Measurements from ENCODE around the gene IGF1R. TPM values are rescaled to one million over a fixed set of nuclear protein-coding genes. Genes with fewer than 3 reads are reported as not detected.

IGF1R gene
- total and polyA plus RNA-seq, 4 donors = 5.9 to 154 (median 27.6) TPM

DNA sequence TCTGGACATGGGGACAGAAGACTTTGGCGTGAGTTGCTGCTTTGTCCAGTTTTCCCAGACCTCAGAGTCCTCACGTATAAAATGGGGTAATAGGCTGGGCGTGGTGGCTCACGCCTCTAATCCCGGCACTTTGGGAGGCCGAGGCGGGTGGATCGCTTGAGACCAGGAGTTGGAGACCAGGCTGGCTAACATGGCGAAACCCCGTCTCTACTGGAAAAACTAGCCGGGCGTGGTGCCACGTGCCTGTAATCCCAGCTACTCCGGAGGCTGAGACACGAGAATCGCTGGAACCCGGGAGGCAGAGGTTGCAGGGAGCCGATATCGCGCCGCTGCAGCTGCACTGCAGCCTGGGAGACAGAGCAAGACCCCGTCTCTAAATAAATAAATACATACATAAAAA lies 22.7 kb upstream of the IGF1R start:
- Histone ChIP-seq H3K27ac (ENCODE audit: low read depth in 1 of 2, low read length in 1 of 2) (no peak overlapping the region), H3K36me3 (ENCODE audit: control insufficient read depth in 4 of 4, insufficient read depth in 4 of 4, low read length in 4 of 4) (no peaks in the 10 kb centered on the region), H3K4me3 (no peak overlapping the region), H3K27me3 (ENCODE audit: control insufficient read depth in 3 of 3, insufficient read depth in 3 of 3, low read length in 2 of 3) (peaks cover 0 to 29% (median 22%) of the 10 kb centered on the region in 3 donors), H3K9ac (ENCODE audit: insufficient read depth in 1 of 2, low read length in 2 of 2) (no peak overlapping the region), H3K4me1 (ENCODE audit: control insufficient read depth in 5 of 5, insufficient read depth in 5 of 5, low read length in 5 of 5) (no peaks in the 10 kb centered on the region), H3K9me3 (ENCODE audit: control insufficient read depth in 4 of 4, insufficient read depth in 3 of 4, low read length in 3 of 4) (no peaks in the 10 kb centered on the region)
- no peak for ATAC-seq (ENCODE audit: insufficient read depth, low FRiP score)
- WGBS, 2 donors = 94% methylated on average over 22 of the region's 22 CpGs
- DNase-seq = no peak
- TF ChIP-seq, protein P1, sequence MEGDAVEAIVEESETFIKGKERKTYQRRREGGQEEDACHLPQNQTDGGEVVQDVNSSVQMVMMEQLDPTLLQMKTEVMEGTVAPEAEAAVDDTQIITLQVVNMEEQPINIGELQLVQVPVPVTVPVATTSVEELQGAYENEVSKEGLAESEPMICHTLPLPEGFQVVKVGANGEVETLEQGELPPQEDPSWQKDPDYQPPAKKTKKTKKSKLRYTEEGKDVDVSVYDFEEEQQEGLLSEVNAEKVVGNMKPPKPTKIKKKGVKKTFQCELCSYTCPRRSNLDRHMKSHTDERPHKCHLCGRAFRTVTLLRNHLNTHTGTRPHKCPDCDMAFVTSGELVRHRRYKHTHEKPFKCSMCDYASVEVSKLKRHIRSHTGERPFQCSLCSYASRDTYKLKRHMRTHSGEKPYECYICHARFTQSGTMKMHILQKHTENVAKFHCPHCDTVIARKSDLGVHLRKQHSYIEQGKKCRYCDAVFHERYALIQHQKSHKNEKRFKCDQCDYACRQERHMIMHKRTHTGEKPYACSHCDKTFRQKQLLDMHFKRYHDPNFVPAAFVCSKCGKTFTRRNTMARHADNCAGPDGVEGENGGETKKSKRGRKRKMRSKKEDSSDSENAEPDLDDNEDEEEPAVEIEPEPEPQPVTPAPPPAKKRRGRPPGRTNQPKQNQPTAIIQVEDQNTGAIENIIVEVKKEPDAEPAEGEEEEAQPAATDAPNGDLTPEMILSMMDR (IDR thresholded peaks at IDR 0.05; ENCODE audit: control extremely low read depth, extremely low read depth) = no peak

DNA sequence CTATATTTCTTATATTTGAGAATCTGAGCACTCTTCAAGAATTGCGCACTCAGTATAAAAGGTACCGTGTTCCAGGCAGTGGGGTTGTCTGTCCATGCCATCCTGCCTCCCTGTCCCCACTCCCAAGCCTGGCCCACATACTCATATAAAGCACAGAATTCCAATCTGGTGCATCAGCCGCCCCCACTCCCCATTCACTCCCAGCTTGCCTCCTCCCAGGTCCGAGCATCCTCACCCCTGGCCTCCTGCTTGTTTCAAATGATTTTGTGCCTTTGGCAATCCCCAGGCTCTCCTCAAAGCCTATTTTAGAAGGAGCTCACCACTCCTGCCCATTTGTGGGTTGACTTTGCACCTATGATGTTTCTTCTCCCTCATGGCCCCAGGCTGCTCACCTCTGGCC lies 22.2 kb upstream of the IGF1R start:
- ATAC-seq (ENCODE audit: insufficient read depth, low FRiP score) (no peak), DNase-seq (no peak)
- peaks cover 0 to 24% (median 19%) of the 10 kb centered on the region in 3 donors for H3K27me3 ChIP-seq (ENCODE audit: control insufficient read depth in 3 of 3, insufficient read depth in 3 of 3, low read length in 2 of 3)
- no peak overlapping the region for H3K4me3 ChIP-seq
- no peak overlapping the region for H3K9ac ChIP-seq (ENCODE audit: insufficient read depth in 1 of 2, low read length in 2 of 2)
- TF ChIP-seq, protein P1 (IDR thresholded peaks at IDR 0.05; ENCODE audit: control extremely low read depth, extremely low read depth) = no peak
- 77 to 92% methylated on average over 4 of the region's 4 CpGs for WGBS, 2 donors
- no peaks in the 10 kb centered on the region for H3K4me1 ChIP-seq (ENCODE audit: control insufficient read depth in 5 of 5, insufficient read depth in 5 of 5, low read length in 5 of 5)
- H3K9me3 ChIP-seq (ENCODE audit: control insufficient read depth in 4 of 4, insufficient read depth in 3 of 4, low read length in 3 of 4) = no peaks in the 10 kb centered on the region
- H3K36me3 ChIP-seq (ENCODE audit: control insufficient read depth in 4 of 4, insufficient read depth in 4 of 4, low read length in 4 of 4) = no peaks in the 10 kb centered on the region
- no peak overlapping the region for H3K27ac ChIP-seq (ENCODE audit: low read depth in 1 of 2, low read length in 1 of 2)

DNA sequence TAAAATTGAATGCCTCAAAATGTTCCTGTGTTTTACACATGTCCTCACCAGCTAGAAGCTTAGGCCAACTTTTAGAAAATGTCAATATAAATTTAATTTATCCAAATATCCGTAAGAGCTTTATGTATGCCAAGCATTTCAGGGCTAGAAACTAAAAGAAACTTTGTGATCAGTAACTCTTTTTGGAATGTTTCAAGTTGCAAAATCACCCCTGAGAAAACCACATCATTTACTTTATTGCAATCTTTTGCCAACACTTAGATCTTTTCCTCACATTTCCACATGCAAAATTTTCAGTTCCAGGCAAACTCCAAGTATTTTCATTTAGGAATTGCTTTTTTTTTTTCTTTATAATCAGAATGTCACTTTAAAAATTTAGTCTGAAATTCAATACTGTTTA lies 20.1 kb upstream of the IGF1R start:
- Histone ChIP-seq H3K9me3 (ENCODE audit: control insufficient read depth in 4 of 4, insufficient read depth in 3 of 4, low read length in 3 of 4) (no peaks in the 10 kb centered on the region), H3K27me3 (ENCODE audit: control insufficient read depth in 3 of 3, insufficient read depth in 3 of 3, low read length in 2 of 3) (peaks cover 0 to 11% (median 9%) of the 10 kb centered on the region in 3 donors), H3K4me1 (ENCODE audit: control insufficient read depth in 5 of 5, insufficient read depth in 5 of 5, low read length in 5 of 5) (no peaks in the 10 kb centered on the region), H3K9ac (ENCODE audit: insufficient read depth in 1 of 2, low read length in 2 of 2) (no peak overlapping the region), H3K27ac (ENCODE audit: low read depth in 1 of 2, low read length in 1 of 2) (no peak overlapping the region), H3K36me3 (ENCODE audit: control insufficient read depth in 4 of 4, insufficient read depth in 4 of 4, low read length in 4 of 4) (no peaks in the 10 kb centered on the region), H3K4me3 (no peak overlapping the region)
- 92% methylated on average over 1 of the region's 1 CpG for WGBS, 2 donors
- DNase-seq (no peak), ATAC-seq (ENCODE audit: insufficient read depth, low FRiP score) (no peak)
- TF ChIP-seq, protein P1 (IDR thresholded peaks at IDR 0.05; ENCODE audit: control extremely low read depth, extremely low read depth) = no peak

DNA sequence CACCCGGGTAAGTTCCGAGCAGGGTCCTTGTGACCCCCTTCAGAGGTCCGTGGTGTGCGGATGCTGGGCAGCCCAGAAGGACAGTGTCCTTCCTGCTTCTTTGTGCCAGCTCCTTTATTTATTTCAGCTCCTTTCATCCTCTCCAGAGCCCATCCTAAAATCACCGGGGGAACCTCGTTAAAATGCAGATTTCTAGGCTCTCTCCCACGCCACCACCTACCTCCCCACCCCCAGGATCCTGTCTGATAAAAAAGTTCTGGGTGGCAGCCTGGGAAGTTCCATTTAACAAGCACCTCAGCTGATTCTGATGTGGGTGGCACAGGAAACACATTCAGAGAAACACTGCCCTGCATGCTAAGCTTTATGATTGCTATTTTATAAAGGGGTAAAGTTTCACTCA lies 12.5 kb upstream of the IGF1R start:
- no peaks in the 10 kb centered on the region for H3K36me3 ChIP-seq (ENCODE audit: control insufficient read depth in 4 of 4, insufficient read depth in 4 of 4, low read length in 4 of 4)
- DNase-seq (no peak), ATAC-seq (ENCODE audit: insufficient read depth, low FRiP score) (no peak)
- TF ChIP-seq, protein P1 (IDR thresholded peaks at IDR 0.05; ENCODE audit: control extremely low read depth, extremely low read depth) = no peak
- no peaks in the 10 kb centered on the region for H3K9me3 ChIP-seq (ENCODE audit: control insufficient read depth in 4 of 4, insufficient read depth in 3 of 4, low read length in 3 of 4)
- H3K4me1 ChIP-seq (ENCODE audit: control insufficient read depth in 5 of 5, insufficient read depth in 5 of 5, low read length in 5 of 5) = no peaks in the 10 kb centered on the region
- no peak overlapping the region for H3K27ac ChIP-seq (ENCODE audit: low read depth in 1 of 2, low read length in 1 of 2)
- H3K4me3 ChIP-seq = no peak overlapping the region
- no peak overlapping the region for H3K9ac ChIP-seq (ENCODE audit: insufficient read depth in 1 of 2, low read length in 2 of 2)
- 67 to 77% methylated on average over 7 of the region's 7 CpGs for WGBS, 2 donors
- H3K27me3 ChIP-seq (ENCODE audit: control insufficient read depth in 3 of 3, insufficient read depth in 3 of 3, low read length in 2 of 3) = no peaks in the 10 kb centered on the region

All from lung (tissue), 12 donors.